GM18502 (cell line): ENCODE measurements around the gene NXPH2.

Experiments used
- ATAC-seq: cut with Tn5 transposase; IDR thresholded peaks from one replicate; pipeline ENCODE4 v1.9.1; 2021; ENCODE audit warnings: mild to moderate bottlenecking; ENCODE audit not compliant: unreplicated experiment, poor library complexity

NXPH2 gene

DNA sequence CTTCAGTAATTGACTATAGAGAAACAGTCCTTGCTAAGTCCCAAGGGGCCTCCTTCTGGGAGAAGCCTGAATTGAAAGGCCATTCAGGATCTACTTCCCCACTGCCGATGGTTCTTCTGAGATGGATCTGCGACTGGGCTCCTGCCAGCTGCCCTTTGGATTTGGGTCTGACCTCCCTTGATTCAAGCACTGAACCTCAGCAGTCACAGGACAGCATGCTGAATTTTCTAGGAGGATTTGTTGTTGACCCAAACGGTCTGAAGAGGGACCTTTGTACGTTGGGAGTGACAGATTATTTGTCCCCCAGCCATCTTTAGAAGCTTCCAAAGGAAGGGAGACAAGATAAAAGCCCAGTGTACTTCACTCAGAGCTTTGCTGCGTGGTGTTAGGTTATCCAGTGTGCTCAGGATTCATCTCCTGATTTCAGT, 67.1 kb downstream of the NXPH2 start:
- no peak for ATAC-seq

DNA sequence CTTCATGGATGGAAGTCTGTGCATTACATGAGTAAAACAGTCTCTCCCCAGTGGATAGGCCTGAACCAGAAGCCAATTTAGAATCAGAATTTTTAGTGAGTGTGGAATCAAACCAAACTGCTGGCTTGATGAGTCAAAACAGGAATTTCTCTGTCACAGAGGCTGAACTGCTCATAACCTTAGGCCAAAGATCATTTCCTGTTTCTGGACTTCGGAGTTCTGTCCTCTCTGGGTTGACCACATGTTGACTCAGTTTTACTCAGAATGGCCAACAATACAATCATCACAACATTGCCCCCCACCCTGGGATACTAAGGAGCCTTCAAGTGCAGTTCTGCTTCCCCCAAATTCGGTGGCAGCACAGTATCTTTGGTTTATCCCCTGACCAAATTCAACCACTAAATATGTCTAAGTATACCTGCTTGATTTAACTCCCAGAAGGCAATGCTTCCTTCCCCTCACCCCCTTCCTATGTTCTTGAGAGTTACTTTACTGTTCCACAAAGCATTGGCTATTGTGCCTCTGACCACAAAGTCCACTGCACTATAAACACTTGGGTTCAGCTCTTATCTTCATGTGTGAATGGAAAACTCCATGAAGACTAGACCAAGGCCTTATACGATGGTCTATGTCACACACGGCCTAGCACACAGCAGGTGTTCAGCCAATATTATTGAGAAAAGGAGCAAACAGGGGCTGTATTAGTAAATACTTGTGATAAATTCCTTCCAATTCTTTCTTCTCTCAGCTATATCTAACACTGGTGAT, 67.8 kb downstream of the NXPH2 start:
- peak; percentile 88 for ATAC-seq

DNA sequence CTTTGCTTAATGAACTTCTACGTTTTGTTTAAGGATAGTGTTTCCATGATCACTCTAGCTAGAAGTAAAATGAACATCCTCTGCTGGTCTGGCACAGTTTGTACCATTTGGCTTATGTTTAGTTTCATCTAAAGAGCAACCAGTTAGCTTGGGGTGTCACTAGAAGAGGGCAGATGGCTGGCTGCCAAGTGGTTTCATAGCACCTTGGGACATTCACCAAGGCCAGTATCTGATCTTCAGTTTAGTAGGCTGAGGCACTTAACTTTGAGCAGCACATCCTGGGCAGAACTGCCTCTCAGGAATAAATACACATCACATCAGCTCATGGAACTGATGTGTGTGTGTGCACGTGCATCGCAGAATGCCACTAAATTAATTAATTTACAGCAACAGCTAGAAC, 68.4 kb downstream of the NXPH2 start:
- ATAC-seq: peak; percentile 45

DNA sequence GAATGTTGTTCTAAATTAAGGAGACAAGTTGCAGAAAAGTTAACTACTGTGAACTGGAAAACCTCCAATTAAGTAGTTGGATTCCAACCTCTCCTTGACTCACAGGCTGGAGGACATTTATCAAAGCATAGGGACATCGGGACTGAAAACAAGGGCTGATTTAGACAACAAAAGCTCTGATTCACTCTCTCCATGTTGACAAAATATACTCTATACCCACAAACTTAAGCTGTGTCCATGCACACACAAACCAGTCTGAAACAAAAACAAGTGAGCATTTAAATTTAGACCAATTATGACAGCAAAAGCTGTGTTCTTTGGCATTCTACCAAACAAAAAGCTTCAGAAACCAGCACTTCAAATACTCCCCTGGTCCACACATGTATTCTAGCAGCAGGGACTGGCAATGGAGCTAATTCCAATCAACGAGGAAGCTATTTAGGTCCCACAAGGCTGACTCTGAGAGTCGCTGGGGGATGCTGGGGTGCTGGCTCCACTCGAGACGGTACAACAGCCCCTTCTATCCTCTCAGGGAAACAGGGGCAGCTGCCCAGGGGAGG, 71.4 kb downstream of the NXPH2 start:
- no peak for ATAC-seq

DNA sequence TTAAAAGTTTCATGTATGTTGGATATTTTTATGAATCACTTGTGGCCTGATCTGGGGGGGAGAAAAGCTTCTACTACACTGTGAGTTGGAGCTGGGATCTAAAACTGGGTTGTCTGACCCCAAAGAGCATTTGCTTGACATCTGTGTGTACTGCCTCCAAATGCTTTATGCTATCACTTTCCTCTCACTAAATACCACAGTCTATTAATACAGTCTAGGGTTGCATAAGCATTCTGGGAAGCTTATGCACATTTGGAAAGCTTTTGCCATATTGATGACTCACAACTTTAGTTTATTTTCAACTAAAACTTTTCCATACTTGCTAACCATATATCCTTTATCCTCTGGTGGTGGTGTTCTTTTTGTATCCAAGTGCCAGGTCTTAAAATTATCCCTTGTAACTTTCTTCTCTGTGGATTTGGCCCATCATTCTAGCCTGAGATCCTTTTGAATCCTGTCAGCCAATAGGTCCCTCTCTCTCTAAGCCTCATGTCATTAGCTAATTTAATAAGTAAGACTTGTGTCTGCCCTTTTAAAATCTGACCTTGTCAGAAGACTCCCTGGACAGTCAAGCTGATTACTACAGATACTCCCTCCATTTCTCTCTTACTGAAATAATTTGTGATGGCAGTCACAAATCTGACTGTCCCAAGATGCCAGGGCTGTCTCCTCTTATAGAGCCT, 72.7 kb downstream of the NXPH2 start:
- ATAC-seq: no peak

DNA sequence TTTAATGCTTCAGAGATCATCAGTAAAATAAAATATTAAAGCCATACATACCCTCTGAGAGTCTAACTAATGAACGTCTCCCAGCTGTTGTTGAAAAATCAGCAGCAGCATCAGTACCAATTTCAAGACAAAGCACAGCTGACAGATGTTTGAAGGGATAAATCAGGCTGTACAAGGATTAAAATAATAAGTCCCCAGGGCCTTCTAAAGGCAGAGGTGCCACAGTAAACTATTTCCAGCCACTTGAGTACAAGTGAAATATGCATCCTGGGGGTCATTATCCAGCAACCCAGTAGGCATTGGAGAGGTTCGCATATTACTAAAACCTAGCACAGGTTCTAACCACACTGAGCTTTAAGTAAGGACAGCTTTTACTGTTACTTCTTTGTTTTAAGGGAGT, 76.9 kb downstream of the NXPH2 start:
- ATAC-seq: no peak

DNA sequence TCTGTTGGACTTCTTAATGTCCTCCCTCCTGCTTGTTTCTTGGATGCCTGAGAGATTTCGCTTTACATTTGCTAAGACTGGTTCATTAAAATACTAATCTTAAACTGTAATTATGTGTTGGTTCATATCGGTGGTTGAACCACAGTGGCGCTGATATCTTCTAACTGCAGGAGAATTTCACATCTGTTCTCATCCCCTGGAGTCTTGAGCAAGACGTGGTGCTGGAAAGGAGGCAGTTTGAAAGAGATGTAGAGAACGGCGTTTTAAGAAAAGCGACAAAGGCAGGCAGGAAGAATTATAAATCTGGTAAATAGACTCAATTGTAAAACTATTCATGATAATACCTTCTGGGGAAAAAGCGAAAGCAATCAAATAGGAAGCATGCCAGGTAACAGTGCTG, 79.5 kb downstream of the NXPH2 start:
- no peak for ATAC-seq

DNA sequence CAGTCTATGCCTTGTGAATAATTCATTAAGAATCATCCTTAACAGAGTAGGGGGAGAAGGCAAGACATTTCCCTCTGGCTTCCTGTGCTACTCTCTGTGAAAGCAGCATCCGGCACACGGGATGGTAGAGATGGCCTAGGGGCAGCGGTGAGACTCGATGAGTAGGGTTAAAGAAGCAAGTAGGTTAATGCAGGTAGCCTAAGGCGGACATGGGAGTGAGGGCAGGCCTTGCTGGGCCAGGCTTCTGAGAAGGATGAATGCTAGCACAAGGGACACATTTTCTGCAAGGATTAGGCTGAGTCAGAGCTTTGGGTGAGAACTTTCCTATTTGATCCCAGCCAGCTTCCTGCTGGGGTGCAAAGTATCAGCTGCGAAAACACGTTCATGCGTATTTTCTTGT, 80.8 kb downstream of the NXPH2 start:
- no peak for ATAC-seq

DNA sequence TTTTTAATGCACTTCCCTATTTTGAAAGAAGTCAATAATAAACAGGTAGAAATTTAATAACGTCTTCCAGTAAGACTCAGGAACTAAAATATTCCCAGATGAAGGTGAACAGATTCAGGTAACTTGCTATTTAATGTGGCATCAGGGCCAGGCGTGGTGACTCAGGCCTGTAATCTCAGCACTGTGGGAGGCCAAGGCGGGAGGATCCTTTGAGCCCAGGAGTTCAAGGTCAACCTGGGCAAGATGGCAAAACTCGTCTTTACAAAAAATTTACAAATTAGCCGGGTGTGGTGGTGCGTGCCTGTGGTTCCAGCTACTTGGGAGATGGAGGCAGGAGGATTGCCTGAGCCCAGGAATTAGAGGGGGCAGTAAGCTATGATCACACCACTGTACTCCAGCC, 81.8 kb downstream of the NXPH2 start:
- ATAC-seq: no peak

DNA sequence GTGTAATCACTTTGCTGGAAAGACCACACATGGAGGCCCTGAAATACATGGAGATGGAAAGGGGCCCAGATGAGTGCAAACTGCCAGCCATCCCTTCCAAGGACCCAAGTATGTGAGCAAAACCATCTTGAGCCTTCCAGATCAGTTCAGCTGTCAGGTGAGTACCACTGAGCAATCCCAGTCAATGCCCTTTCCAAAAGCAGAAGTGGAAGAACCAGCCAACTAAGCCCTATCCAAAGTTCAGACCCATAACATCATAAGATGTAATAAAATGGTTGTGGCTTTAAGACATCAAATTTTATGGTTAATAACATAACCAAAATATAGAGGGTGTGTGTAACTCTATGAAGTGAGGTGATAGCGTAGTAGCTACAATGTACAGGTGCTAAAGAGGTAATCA, 88.5 kb downstream of the NXPH2 start:
- no peak for ATAC-seq

DNA sequence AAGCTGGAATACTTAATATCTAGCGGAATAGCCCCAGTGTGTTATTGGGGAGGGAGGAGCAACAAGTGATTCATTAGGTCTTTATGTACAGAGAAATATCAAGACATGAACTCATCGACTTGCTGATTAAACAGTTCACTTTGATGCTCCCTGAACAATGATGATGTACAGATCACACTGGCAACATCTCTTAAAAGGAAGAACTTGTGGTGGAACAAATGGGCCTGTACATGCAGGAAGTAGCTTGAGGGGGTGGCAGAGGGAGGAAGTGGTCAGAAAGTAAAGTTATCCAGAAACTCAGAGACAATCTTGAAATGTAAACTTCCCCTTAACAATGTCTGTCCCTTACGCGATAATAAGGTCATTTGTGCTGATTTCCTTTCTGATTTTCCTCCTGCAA, 90.5 kb downstream of the NXPH2 start:
- ATAC-seq: peak; percentile 89

DNA sequence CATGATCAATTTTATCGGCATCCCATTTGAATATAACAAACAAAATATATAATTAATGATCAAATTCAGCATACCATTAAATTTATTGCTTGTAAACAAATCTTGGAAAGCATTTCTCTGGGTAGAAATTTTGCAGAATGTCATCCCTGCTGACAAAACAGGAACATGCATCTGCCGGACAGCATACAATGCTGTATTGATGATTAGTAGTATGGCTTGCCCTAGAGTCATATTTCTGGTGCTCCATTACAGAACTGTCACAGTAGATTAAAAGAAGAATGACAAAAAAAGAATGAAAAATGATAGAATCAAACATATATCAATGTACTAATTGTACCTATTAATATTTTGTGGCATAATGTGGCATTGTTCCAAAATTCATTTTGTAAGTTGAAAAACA, 98.0 kb downstream of the NXPH2 start:
- ATAC-seq: no peak

DNA sequence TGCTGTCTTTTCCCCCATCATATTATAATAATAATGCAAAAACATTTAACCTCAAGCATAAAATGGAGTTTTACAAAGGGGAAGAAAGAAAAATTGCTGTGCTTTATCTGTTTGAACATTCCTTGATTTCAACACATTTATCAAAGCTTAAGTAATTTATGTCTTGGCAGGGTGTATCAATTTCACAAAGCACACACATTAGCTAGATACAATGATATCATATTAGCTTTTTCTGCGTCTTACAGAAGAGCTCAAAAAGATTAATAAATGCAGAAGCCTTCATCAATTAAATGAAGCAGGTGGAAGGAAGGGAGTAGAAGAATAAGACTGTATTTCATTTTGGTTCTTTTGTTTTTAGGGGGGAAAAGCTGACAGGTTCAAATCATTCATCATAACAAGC, 103.0 kb downstream of the NXPH2 start:
- ATAC-seq: no peak

DNA sequence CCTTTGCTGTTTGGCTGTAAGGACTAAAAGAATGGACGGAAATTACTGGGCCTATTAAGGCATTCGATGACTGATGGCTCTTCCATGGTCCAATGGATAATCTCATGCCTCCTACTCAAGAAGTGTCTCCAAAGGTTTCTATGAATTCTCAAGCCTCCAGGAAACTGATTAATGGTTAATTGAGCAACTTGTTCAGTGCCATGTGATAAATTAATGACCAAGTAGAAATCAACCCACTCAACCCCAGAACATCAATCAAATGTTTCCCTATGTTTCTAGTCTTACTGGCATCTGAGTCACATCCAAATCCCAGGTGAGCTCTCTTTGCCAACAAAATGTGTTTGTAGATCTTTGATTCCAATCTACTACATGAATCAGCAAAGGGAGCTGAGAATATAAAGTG, 103.6 kb downstream of the NXPH2 start:
- no peak for ATAC-seq

DNA sequence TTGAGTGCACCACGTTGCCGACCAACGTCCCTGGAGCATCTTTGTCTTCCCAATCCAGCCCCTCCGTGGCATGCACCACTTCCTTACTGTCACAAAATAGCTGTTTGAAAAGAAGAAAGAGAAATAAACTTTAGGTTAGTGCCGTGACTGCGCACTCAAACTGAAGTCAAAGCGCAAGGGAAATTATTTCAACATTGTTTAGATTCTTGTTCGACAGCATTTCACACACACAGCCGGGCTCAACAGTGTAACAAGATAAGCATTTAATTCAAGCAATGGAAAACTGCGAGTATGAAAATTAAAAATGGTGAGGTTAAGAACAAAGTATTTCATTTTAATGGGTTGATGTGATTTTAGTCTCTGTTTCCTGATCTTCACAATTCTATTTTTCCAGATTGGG, 108.6 kb downstream of the NXPH2 start:
- ATAC-seq: no peak

DNA sequence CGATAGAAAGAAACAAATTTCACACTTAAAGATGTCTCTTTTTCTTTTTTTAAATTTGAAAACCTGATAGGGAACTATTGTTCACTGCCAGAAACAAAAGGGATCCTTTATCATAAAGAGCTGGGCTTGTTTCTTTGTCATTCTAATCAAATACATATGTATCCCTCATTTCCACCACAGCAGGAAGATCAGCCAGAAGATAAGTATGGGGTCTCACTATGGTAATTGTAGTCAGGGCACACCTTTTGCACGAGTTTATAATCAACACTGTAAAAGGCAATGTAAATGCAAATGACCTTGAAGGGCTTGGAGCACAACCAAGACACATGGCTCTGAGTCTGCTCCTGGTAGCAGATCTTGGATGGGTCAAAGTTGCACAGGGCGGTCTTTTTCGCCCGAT, 109.5 kb downstream of the NXPH2 start:
- no peak for ATAC-seq

DNA sequence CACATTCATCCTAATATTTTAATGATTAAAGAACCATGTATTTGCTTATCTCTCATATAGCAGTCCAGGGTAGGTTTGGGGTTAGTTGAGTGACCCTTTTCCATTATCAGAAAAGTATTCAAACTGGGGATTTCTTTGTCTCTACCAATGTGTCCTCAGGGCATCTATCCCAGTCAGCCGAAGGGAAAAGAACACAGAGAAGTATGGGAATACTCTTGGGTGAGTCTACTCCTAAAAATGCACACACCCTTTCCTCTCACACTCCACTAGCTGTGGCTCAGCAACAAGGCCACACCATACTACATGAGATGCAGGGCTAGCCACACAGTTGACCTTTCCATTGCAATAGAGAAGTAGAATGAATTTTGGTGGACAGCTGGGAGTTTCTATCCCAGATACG, 114.3 kb downstream of the NXPH2 start:
- no peak for ATAC-seq

DNA sequence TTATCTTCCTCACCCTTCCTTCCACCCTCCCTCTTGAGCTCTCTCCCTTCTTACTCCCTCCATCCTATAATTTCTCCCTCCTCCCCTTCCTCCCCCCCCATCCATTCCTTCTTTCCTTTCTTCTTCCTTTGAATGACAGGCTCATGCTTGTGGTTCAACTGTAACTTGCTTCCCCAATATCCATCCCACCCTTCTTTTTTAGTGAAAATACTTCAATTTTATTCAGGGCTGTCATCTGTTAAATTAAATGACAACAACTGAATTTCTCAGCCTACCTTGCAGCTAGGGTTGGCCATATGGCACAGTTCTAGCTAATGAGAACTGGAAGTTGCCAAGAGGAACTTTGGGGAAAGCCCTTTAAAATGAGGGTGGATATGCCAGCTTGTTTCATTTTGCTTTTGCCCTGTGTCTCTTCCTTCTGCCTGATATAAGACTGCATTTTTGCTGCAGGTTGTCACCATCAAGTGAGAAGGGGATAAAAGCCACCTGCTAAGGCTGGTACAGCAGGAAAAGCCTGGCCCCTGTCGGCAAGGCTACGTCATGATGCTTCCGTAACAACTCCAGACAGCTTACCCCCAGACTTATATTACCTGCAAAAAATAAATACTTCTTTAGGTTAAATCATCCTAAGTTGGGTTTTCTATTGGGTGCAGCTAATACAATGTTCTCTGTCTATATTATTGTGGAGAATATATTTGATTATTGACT, 121.8 kb downstream of the NXPH2 start:
- no peak for ATAC-seq

DNA sequence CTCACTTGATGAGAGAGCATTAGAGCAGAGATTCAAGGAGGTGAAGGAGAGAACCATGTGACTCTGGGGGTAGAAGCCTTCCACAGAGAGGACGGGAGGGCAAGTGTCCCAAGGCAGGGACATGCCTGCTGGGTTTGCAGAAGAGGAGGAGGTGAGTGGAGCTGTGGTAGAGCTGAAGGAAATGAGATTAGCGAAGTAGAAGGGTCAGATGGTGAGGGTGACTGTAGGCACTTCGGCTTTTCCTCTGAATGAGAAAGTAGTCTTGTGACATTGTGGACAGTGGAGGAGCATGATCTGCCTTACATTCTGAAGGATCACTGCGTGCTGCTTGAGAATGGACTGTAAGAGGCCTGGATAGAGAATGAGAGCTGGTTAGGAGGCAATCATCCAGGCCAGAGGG, 126.0 kb downstream of the NXPH2 start:
- ATAC-seq: no peak

DNA sequence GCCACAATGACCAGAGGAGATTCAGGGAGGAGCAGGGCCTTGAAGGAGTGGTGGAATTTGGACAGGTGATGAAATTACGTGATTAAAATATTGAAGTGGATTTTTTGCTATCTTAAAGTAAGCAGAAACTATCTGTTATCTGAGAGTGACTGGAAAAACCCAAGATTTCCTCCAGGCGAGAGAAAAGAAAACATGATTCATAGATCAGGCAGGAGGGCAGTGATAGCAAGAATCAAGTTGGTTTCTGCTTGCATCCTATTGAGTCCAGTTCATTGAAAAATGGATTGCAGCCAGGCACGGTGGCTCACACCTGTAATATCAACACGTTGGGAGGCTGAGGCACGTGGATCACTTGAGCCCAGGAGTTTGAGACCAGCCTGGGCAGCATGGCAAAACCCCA, 127.8 kb downstream of the NXPH2 start:
- no peak for ATAC-seq

DNA sequence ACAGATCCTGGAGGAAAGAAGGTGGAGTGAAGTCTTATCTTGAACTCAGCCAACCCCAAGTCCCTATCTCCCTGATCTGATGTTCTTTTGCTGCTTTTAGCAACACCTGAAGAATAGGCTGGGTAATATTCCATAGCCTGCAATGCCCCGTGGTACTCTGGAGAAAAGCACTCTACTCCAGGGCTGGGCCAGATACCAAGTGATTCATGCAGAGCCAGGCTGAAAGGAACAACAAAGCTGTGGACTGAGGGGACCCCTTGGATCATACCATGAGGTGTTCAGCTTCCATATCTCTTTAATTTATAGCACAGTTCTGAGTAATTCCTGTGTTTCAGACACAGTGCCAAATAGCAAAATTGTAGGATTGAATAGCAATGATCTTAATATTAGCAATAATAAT, 130.6 kb downstream of the NXPH2 start:
- no peak for ATAC-seq
